ENCODE data around the gene TBCD.

The TBCD gene

GRCh38 chr17:82959242-82959930, 207.5 kb downstream of the TBCD start:
- no peak overlapping the region for H3K9ac ChIP-seq (ENCODE audit: low read length)
- no peaks in the 10 kb centered on the region for H3K27me3 ChIP-seq (ENCODE audit: low read length)
- H3K79me2 ChIP-seq (ENCODE audit: insufficient read depth, low read length), result no peaks in the 10 kb centered on the region
- no peaks in the 10 kb centered on the region for H3K9me2 ChIP-seq (replicated peaks; ENCODE audit: insufficient read depth, low read length)
- H3F3A ChIP-seq (ENCODE audit: insufficient read depth), result no peaks in the 10 kb centered on the region
- TF ChIP-seq EZH2phosphoT487 (conservative IDR thresholded peaks at IDR 0.05; ENCODE audit: low read length) (no peak), CTCF (IDR thresholded peaks at IDR 0.05; ENCODE audit: insufficient read depth, low read length, poor library complexity, severe bottlenecking) (no peak)
- H4K20me1 ChIP-seq (ENCODE audit: low read depth, low read length), result no peaks in the 10 kb centered on the region
- H3K4me2 ChIP-seq (ENCODE audit: low read depth, low read length, poor library complexity, severe bottlenecking), result no peak overlapping the region
- H3K36me3 ChIP-seq (ENCODE audit: low read length), result no peaks in the 10 kb centered on the region
- no peak overlapping the region for H3K27ac ChIP-seq (ENCODE audit: low read depth, low read length)
- H3K9me3 ChIP-seq (ENCODE audit: insufficient read depth, low read length), result no peaks in the 10 kb centered on the region
- no peak overlapping the region for H3K4me3 ChIP-seq (ENCODE audit: insufficient read depth, low read length, poor library complexity, severe bottlenecking)
- no peak overlapping the region for H2AFZ ChIP-seq (ENCODE audit: low read depth, low read length, severe bottlenecking)

- Histone ChIP-seq H3K4me2 (ENCODE audit: low read depth, low read length, poor library complexity, severe bottlenecking) (no peak overlapping the region), H3K79me2 (ENCODE audit: insufficient read depth, low read length) (no peaks in the 10 kb centered on the region), H3K4me3 (ENCODE audit: insufficient read depth, low read length, poor library complexity, severe bottlenecking) (no peak overlapping the region), H3K9me3 (ENCODE audit: insufficient read depth, low read length) (no peaks in the 10 kb centered on the region), H4K20me1 (ENCODE audit: low read depth, low read length) (no peaks in the 10 kb centered on the region), H2AFZ (ENCODE audit: low read depth, low read length, severe bottlenecking) (no peak overlapping the region), H3K36me3 (ENCODE audit: low read length) (no peaks in the 10 kb centered on the region), H3K9ac (ENCODE audit: low read length) (no peak overlapping the region), H3K27ac (ENCODE audit: low read depth, low read length) (no peak overlapping the region), H3F3A (ENCODE audit: insufficient read depth) (no peaks in the 10 kb centered on the region), H3K27me3 (ENCODE audit: low read length) (no peaks in the 10 kb centered on the region), H3K9me2 (replicated peaks; ENCODE audit: insufficient read depth, low read length) (no peaks in the 10 kb centered on the region)
- TF ChIP-seq EZH2phosphoT487 (conservative IDR thresholded peaks at IDR 0.05; ENCODE audit: low read length) (no peak), CTCF (IDR thresholded peaks at IDR 0.05; ENCODE audit: insufficient read depth, low read length, poor library complexity, severe bottlenecking) (no peak)
Observed at GRCh38 chr17:82959990-82960418, 208.1 kb downstream of the TBCD start.

GRCh38 chr17:82960419-82961271, 208.8 kb downstream of the TBCD start:
- H3F3A ChIP-seq (ENCODE audit: insufficient read depth), result no peaks in the 10 kb centered on the region
- H3K4me2 ChIP-seq (ENCODE audit: low read depth, low read length, poor library complexity, severe bottlenecking), result no peak overlapping the region
- H3K36me3 ChIP-seq (ENCODE audit: low read length), result no peaks in the 10 kb centered on the region
- H3K27me3 ChIP-seq (ENCODE audit: low read length), result no peaks in the 10 kb centered on the region
- no peak overlapping the region for H3K9ac ChIP-seq (ENCODE audit: low read length)
- no peak overlapping the region for H3K27ac ChIP-seq (ENCODE audit: low read depth, low read length)
- no peaks in the 10 kb centered on the region for H3K79me2 ChIP-seq (ENCODE audit: insufficient read depth, low read length)
- H3K9me3 ChIP-seq (ENCODE audit: insufficient read depth, low read length), result no peaks in the 10 kb centered on the region
- H4K20me1 ChIP-seq (ENCODE audit: low read depth, low read length), result no peaks in the 10 kb centered on the region
- no peaks in the 10 kb centered on the region for H3K9me2 ChIP-seq (replicated peaks; ENCODE audit: insufficient read depth, low read length)
- no peak overlapping the region for H3K4me3 ChIP-seq (ENCODE audit: insufficient read depth, low read length, poor library complexity, severe bottlenecking)
- no peak for TF ChIP-seq CTCF (IDR thresholded peaks at IDR 0.05; ENCODE audit: insufficient read depth, low read length, poor library complexity, severe bottlenecking)
- TF ChIP-seq EZH2phosphoT487 (conservative IDR thresholded peaks at IDR 0.05; ENCODE audit: low read length), result no peak
- H2AFZ ChIP-seq (ENCODE audit: low read depth, low read length, severe bottlenecking), result no peak overlapping the region
